Measurements from ENCODE around the gene DEDD.

Gene DEDD

DNA sequence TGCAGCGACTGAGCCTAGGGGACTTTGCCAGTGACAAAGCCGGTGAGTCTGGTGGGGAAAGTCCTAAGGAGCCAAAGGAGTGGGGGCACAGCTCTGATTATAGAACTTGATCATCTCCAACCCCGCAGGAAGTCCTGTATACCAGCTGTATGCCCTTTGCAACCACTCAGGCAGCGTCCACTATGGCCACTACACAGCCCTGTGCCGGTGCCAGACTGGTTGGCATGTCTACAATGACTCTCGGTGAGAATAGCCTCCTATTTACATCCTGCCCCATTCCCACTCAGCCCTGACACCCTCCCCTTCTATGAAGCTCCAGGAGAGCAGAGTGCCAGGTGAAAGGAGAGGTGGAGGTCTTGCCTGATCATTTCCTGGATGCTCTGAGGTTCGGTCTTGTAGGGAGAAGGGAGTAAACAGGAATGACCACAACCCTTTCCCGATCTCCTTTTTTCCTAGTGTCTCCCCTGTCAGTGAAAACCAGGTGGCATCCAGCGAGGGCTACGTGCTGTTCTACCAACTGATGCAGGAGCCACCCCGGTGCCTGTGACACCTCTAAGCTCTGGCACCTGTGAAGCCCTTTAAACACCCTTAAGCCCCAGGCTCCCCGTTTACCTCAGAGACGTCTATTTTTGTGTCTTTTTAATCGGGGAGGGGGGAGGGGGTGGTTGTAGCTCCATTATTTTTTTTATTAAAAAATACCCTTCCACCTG is 32.6 kb upstream of the DEDD start:
- H3K27ac ChIP-seq: peak overlapping the region; percentile 56
- no peak for DNase-seq (ENCODE audit: low read depth, low spot score)

GRCh38 chr1:161163793-161164192 is 31.3 kb upstream of the DEDD start:
- H3K27ac ChIP-seq: no peak overlapping the region
- no peak for DNase-seq (ENCODE audit: low read depth, low spot score)

DNA sequence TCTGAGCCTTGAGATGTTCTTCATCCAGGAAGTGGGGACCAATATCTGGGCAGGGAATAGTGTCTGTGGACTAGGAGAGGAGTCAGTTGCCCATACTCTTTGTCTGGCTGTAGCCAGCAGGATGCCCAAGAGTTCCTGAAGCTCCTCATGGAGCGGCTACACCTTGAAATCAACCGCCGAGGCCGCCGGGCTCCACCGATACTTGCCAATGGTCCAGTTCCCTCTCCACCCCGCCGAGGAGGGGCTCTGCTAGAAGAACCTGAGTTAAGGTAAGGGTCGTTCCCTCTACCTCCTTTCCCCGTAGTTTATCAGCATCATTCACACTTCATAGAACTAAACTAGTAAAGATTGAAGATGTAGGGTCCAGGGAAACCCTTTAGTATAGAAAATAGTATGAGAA is 30.3 kb upstream of the DEDD start:
- no peak overlapping the region for H3K27ac ChIP-seq
- DNase-seq (ENCODE audit: low read depth, low spot score): no peak

GRCh38 chr1:161162052-161162451 is 29.6 kb upstream of the DEDD start:
- DNase-seq (ENCODE audit: low read depth, low spot score): no peak
- H3K27ac ChIP-seq: no peak overlapping the region

DNA sequence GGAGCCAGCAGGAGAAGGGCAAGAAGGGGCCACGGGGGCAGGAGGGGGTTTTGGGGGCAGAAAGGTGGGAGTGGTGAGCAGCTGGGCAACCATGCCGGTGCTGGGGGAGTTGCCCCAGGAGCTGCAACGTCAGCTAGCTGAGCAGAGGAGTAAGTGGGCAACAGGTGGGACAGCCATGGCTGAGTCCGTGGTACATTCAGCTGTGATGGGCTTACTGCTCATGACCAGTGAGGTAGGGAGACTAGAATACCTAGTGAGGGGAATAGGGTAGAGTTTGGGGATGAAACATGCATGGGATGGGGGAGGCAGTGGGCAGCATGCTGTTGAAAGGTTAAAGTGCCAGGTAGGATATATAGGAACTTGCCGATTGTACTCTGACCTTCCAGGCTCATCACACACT is 29.2 kb upstream of the DEDD start:
- no peak for DNase-seq (ENCODE audit: low read depth, low spot score)
- no peak overlapping the region for H3K27ac ChIP-seq

DNA sequence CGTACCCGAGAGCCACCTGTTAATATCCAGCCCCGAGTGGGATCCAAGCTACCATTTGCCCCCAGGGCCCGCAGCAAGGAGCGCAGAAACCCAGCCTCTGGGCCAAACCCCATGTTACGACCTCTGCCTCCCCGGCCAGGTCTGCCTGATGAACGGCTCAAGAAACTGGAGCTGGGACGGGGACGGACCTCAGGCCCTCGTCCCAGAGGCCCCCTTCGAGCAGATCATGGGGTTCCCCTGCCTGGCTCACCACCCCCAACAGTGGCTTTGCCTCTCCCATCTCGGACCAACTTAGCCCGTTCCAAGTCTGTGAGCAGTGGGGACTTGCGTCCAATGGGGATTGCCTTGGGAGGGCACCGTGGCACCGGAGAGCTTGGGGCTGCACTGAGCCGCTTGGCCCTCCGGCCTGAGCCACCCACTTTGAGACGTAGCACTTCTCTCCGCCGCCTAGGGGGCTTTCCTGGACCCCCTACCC is 28.2 kb upstream of the DEDD start:
- DNase-seq (ENCODE audit: low read depth, low spot score): no peak
- no peak overlapping the region for H3K27ac ChIP-seq

DNA sequence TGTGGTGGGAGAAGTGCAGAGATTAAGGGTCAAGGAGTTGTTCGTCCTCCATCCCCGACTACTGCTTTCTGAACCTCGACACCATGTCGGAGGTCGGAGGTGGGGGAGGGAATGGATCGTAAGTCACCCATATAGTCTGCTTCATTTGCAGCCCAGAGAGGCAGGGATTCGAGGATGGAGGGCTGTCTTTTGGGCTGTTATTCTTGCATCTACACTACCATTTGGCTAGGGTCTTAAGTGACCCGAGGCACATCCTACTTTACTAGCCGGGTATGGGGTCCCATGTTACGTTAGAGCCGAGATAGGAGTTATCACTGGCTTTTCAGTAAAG is 27.4 kb upstream of the DEDD start:
- DNase-seq (ENCODE audit: low read depth, low spot score): no peak
- H3K27ac ChIP-seq: no peak overlapping the region

DNA sequence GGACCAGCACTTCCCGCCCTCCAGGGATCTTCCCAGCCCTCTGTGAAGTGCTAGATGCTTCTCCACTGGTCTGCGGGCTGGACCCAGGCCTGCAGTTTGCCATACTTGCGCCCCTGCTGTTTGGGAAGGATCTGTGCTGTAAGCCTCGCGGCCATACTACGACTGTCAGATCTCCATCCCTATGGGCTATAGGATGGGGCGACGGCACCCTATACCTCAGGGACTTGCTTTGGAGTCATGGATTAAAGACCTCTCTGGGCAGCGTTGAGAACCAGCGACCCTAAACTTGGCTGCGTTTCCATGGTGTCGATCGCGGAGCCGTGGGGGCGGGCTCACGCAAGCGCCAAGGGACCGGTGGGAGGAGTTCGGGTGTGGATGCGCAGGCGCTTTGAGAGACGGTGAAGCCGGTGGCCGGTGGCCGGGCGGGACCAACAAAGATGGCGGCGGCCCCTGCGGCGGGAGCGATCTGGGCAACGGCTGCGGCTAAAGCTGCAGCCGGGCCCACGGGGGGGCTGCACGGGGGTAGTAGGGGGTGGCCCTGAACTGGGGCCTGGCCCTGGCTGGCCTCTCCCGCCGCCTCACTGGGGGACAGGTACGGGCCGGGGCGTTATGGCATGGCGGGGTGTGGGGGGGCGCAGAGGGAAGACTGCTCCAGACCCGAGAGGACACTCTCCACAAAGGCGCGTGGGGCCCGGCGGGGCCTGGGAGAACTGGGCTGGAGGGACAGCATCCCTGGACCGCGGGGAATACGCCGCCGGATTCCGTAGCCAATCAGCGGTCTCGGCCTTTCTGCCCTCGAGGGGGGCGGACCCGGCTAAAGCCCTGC is 26.8 kb upstream of the DEDD start, which contains the start of gene USP21:
Gene USP21, plus strand, starts transcription at position 414 of the 826 bp plus-strand sequence. CDS start 1,141 bp downstream, outside the sequence.
- peak within 1 kb of the TSS; percentile 48 for H3K27ac ChIP-seq
- DNase-seq (ENCODE audit: low read depth, low spot score): no peak

GRCh38 chr1:161158316-161159010 is 26.0 kb upstream of the DEDD start:
- no peak for DNase-seq (ENCODE audit: low read depth, low spot score)
- peak overlapping the region; percentile 48 for H3K27ac ChIP-seq

GRCh38 chr1:161157867-161158266 is 25.4 kb upstream of the DEDD start:
- H3K27ac ChIP-seq: peak overlapping the region; percentile 48
- no peak for DNase-seq (ENCODE audit: low read depth, low spot score)

DNA sequence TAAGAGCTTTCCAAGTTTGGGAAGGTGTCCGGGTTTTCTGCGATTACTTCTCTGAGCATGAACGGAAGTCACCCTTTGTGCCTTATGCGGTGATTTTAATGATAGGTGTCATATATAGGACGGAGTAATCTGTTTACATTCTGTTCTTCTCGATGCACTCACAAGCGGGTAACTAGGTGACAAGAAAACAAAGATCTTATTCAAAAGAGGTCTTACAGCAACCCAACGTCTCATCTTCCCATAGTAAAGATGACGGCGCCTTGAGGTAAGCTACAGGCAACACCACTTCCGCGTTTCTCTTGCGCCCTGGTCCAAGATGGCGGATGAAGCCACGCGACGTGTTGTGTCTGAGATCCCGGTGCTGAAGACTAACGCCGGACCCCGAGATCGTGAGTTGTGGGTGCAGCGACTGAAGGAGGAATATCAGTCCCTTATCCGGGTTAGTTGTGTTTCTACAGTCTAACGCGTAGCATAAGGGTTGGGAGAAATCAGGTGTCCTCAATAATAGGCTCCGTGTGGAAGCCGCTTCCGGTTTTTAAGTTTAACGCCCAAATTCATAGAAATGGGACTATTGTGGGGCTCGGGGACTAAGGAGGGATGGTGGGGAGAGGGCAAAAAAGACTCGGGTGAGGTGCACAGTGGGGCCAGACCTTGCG is 21.3 kb upstream of the DEDD start, which contains the start of gene UFC1:
Gene UFC1, plus strand, starts transcription at position 297 of the 656 bp plus-strand sequence. Its CDS starts 20 bp downstream, at position 317.
- peak within 1 kb of the TSS; percentile 96 for H3K27ac ChIP-seq
- peak; percentile 69 for DNase-seq (ENCODE audit: low read depth, low spot score)

DNA sequence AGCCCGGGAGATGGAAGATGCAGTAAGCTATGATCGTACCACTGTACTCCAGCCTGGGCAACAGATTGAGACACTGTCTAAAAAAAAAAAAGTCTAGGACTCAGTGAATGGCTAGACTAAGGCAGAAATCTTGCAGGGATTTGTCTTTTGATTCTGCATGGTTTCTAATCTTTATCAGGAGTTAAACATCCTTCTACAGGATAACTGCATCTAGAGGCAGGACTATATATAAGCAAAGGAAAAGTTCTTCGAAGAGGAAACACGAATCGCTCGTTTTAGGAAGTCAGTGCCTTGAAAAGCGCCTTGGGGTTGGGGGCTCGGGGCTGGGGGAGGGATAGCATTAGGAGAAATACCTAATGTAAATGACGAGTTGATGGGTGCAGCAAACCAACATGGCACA is 20.7 kb upstream of the DEDD start:
- DNase-seq (ENCODE audit: low read depth, low spot score): no peak
- peak overlapping the region; percentile 96 for H3K27ac ChIP-seq

DNA sequence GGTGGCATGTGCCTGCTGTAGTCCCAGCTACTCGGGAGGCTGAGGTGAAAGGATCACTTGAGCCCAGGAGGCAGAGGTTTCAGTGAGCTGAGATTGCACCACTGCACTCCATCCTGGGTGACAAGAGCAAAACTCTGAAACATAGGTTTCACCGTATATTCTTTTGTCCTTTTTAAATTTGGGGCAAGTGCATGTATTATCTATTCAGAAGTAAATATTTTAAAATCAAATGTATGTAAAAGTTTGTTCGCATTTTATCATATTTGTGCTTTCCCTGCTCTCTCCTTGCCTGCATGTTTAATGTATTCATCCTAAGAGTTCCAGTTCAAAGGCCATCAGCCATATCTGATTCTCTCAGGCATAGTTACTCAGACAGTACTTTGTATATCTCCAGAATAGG is 13.4 kb upstream of the DEDD start:
- no peak for DNase-seq (ENCODE audit: low read depth, low spot score)

DNA sequence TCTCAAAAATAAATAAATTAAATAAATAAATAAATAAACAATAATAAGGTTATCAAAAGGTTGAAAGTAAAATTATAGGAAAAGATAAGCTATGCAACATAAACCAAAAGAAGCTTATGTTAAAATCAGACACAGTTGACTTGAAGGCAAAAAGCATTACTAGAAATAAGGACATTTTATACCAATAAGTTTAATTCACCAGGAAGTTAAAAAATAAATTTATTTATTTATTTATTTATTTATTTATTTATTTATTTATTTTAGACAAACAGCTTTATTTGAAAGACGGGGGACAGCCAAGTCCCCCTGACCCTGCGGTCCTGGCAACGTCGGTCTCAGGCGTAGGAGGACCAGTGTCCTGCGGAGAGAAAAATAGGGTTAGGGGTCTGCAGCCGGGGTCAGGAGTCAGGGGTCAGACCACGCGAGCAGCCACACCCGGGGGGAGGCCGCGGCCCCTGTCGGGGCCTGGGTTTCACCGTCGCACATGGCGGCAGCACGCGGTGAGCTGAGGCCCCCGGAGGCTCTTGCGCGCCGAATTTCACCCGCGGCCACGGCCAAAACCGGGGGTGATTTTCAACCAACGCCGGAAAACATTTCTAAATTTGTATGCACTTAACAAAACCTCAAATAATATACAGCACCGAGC is 8.4 kb upstream of the DEDD start:
- no peak overlapping the region for H3K27ac ChIP-seq
- no peak for DNase-seq (ENCODE audit: low read depth, low spot score)

More for the DNA sequence above, 13.4 kb upstream of the DEDD start:
- H3K27ac ChIP-seq: no peak overlapping the region

DNA sequence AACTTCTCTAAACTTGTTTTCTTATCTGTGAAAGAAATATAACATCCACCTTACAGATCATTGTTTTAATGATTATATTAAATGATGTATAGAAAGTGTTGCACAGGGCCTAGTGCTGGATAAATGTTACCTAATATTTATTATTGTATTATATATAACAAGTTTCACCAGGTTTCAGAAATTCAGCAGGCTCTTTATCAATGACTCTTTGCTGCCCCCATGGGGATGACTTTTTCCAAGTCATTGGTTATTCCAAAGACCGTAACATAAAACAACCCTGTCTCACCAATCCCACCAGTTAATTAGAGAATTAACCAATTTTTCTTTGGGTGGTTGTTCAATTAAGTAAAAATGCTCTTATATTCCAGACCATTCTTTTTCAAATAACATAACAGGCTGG is 7.3 kb upstream of the DEDD start:
- no peak overlapping the region for H3K27ac ChIP-seq
- no peak for DNase-seq (ENCODE audit: low read depth, low spot score)

DNA sequence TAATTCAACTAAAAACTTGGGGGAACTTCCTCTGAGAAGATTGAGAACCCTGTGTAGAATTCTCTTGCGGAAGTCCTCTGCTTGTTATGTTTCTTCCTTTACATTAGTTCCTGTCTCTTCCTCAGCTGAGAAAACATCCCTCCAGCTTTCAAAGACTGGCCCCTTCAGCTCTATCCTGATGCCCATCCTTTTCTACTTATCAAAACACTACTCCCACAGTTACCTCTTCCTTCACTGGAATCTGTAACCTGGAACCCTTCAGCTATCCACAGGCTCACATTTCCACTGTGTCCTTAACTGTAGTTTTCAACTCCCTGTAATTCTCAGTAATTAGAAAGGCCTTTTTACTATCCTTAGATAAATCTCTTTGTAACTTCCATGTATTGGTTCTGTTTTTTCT is 6.0 kb upstream of the DEDD start:
- DNase-seq (ENCODE audit: low read depth, low spot score): no peak
- no peak overlapping the region for H3K27ac ChIP-seq

GRCh38 chr1:161137881-161138280 is 5.4 kb upstream of the DEDD start:
- DNase-seq (ENCODE audit: low read depth, low spot score): no peak
- no peak overlapping the region for H3K27ac ChIP-seq

- DNase-seq (ENCODE audit: low read depth, low spot score): no peak
- H3K27ac ChIP-seq: peak overlapping the region; percentile 96
These were observed 813 bp upstream of the DEDD start for GRCh38 chr1:161133220-161133740.

DNA sequence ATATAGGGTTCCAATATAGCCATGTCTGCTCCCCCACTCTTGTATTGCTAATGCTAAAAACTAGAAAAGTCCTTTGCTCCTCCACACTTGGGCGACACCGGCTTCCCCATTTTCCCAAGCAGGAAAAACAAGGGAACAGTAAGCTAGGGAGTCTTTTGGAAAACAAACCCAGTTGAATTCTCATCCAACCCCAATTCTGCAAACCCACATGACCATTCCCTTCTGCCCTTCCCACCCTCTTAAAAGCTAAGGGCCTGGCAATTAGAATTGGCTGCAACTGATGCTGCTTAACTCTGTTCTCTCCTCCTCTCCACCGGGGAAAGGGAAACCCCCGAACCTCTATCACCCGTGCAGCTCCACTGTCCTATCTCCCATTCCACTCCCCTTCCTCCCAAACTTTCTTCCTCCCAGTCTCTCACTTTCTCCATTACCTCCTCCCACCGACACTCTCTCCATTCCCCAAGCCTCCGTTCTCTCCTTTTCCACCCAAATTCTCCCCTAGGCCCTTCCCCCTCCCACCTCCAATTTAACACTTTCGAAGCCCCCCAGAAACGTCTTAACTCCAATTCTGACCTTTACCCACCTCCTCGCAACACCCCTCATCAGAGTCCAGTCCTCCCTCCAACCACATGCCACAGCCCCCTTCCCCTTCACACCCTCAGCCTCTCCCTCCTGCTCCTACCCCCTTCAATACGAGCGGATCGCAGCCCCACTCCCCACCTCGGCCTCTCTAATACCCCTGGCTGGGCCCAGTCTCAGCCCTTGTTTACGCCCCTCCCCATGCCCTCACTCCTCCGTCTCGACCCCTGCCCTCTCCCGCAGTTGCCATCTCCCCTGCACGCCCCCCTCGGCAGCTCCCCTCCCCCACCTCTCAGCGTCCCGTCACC is 701 bp downstream of the DEDD start:
- H3K27ac ChIP-seq: peak overlapping the region; percentile 96
- DNase-seq (ENCODE audit: low read depth, low spot score): no peak

Data from epithelial cell of prostate (primary cell).